ENCODE measurements around the gene HIP1R.

HIP1R gene

DNA sequence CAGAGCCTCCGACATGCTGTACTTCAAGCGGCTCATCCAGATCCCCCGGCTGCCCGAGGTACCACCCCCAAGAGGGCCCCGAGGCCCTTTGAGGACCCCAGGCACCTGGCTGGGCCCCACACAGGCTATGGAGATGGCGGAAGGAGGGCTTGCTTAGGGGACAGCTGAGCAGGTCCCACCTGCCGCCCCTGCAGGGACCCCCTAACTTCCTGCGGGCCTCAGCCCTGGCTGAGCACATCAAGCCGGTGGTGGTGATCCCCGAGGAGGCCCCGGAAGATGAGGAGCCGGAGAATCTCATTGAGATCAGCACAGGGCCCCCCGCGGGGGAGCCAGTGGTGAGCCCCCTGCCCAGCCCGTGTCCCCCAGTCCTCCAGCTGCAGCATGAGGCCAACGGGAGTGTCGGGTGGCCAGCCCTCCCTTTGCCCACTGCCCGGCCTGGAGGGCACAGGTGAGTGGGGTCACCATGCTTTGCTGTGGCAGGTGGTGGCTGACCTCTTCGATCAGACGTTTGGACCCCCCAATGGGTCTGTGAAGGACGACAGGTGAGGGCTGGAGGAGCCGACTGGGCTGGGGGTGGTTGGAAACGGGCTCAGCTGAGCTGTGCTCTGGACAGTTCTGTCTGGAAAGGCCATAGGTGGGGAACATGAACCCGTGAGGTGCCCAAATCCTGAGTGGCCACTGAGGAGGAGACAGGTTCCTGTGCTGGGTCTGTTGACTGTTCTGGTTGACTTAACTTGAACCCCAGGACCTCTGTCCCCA lies 20.0 kb downstream of the HIP1R start (continued):
- TF ChIP-seq, protein P1, sequence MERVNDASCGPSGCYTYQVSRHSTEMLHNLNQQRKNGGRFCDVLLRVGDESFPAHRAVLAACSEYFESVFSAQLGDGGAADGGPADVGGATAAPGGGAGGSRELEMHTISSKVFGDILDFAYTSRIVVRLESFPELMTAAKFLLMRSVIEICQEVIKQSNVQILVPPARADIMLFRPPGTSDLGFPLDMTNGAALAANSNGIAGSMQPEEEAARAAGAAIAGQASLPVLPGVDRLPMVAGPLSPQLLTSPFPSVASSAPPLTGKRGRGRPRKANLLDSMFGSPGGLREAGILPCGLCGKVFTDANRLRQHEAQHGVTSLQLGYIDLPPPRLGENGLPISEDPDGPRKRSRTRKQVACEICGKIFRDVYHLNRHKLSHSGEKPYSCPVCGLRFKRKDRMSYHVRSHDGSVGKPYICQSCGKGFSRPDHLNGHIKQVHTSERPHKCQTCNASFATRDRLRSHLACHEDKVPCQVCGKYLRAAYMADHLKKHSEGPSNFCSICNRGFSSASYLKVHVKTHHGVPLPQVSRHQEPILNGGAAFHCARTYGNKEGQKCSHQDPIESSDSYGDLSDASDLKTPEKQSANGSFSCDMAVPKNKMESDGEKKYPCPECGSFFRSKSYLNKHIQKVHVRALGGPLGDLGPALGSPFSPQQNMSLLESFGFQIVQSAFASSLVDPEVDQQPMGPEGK (CRISPR knock-in tag; IDR thresholded peaks at IDR 0.05; ENCODE audit: borderline replicate concordance) = no peak
- TF ChIP-seq ZNF8 (CRISPR knock-in tag; IDR thresholded peaks at IDR 0.05) (no peak), ZNF565 (CRISPR knock-in tag; conservative IDR thresholded peaks at IDR 0.05; ENCODE audit: low read depth) (no peak)
- TF ChIP-seq, protein P2, sequence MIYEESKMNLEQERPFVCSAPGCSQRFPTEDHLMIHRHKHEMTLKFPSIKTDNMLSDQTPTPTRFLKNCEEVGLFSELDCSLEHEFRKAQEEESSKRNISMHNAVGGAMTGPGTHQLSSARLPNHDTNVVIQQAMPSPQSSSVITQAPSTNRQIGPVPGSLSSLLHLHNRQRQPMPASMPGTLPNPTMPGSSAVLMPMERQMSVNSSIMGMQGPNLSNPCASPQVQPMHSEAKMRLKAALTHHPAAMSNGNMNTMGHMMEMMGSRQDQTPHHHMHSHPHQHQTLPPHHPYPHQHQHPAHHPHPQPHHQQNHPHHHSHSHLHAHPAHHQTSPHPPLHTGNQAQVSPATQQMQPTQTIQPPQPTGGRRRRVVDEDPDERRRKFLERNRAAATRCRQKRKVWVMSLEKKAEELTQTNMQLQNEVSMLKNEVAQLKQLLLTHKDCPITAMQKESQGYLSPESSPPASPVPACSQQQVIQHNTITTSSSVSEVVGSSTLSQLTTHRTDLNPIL (CRISPR knock-in tag; IDR thresholded peaks at IDR 0.05; ENCODE audit: low read depth) = no peak

DNA sequence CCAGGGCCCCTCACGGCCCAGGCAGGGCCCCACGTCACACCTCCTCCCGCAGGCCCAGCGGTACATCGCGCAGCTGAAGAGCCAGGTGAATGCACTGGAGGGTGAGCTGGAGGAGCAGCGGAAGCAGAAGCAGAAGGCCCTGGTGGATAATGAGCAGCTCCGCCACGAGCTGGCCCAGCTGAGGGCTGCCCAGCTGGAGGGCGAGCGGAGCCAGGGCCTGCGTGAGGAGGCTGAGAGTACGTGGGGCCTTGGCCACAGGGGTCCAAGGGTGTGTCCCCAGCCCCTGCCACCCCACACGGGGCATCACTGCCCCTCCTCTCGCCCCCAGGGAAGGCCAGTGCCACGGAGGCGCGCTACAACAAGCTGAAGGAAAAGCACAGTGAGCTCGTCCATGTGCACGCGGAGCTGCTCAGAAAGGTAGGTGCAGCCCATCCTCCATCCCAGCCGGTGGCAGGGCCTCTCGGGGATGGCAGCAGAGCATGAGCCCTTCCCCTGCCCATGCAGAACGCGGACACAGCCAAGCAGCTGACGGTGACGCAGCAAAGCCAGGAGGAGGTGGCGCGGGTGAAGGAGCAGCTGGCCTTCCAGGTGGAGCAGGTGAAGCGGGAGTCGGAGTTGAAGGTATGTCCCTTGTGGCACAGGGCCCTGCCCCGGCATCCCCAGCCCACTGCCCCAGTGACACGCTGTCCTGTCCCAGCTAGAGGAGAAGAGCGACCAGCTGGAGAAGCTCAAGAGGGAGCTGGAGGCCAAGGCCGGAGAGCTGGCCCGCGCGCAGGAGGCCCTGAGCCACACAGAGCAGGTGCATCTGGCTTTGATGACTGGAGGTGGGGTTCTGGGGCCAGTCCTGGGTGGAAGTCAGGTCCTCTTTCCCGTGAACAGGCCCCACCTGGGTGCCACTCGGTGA lies 20.9 kb downstream of the HIP1R start:
- no peak for ATAC-seq
- TF ChIP-seq TCF4 (CRISPR knock-in tag; IDR thresholded peaks at IDR 0.05; ENCODE audit: borderline replicate concordance) (no peak), ZFP30 (CRISPR knock-in tag; IDR thresholded peaks at IDR 0.05) (no peak), ZFP3 (CRISPR knock-in tag; IDR thresholded peaks at IDR 0.05) (no peak), ESRRG (CRISPR knock-in tag; IDR thresholded peaks at IDR 0.05) (no peak), ZC3H10 (CRISPR knock-in tag; IDR thresholded peaks at IDR 0.05) (no peak), ARNTL (CRISPR knock-in tag; IDR thresholded peaks at IDR 0.05; ENCODE audit: borderline replicate concordance, low read depth) (no peak), GLIS3 (CRISPR knock-in tag; IDR thresholded peaks at IDR 0.05) (no peak), CSDC2 (CRISPR knock-in tag; IDR thresholded peaks at IDR 0.05) (no peak), ZNF565 (CRISPR knock-in tag; conservative IDR thresholded peaks at IDR 0.05; ENCODE audit: low read depth) (no peak), ZNF70 (CRISPR knock-in tag; IDR thresholded peaks at IDR 0.05) (no peak), TOX (CRISPR knock-in tag; IDR thresholded peaks at IDR 0.05; ENCODE audit: borderline replicate concordance) (no peak), ISL1 (CRISPR knock-in tag; IDR thresholded peaks at IDR 0.05) (no peak), SNAI2 (CRISPR knock-in tag; IDR thresholded peaks at IDR 0.05) (no peak), ZNF8 (CRISPR knock-in tag; IDR thresholded peaks at IDR 0.05) (no peak), PPARA (CRISPR knock-in tag; IDR thresholded peaks at IDR 0.05; ENCODE audit: borderline replicate concordance) (no peak)
- TF ChIP-seq, protein P2 (CRISPR knock-in tag; IDR thresholded peaks at IDR 0.05; ENCODE audit: low read depth) = no peak
- TF ChIP-seq, protein P1 (CRISPR knock-in tag; IDR thresholded peaks at IDR 0.05; ENCODE audit: borderline replicate concordance) = no peak
- TF ChIP-seq, protein P3, sequence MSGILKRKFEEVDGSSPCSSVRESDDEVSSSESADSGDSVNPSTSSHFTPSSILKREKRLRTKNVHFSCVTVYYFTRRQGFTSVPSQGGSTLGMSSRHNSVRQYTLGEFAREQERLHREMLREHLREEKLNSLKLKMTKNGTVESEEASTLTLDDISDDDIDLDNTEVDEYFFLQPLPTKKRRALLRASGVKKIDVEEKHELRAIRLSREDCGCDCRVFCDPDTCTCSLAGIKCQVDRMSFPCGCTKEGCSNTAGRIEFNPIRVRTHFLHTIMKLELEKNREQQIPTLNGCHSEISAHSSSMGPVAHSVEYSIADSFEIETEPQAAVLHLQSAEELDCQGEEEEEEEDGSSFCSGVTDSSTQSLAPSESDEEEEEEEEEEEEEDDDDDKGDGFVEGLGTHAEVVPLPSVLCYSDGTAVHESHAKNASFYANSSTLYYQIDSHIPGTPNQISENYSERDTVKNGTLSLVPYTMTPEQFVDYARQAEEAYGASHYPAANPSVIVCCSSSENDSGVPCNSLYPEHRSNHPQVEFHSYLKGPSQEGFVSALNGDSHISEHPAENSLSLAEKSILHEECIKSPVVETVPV (CRISPR knock-in tag; IDR thresholded peaks at IDR 0.05) = no peak

DNA sequence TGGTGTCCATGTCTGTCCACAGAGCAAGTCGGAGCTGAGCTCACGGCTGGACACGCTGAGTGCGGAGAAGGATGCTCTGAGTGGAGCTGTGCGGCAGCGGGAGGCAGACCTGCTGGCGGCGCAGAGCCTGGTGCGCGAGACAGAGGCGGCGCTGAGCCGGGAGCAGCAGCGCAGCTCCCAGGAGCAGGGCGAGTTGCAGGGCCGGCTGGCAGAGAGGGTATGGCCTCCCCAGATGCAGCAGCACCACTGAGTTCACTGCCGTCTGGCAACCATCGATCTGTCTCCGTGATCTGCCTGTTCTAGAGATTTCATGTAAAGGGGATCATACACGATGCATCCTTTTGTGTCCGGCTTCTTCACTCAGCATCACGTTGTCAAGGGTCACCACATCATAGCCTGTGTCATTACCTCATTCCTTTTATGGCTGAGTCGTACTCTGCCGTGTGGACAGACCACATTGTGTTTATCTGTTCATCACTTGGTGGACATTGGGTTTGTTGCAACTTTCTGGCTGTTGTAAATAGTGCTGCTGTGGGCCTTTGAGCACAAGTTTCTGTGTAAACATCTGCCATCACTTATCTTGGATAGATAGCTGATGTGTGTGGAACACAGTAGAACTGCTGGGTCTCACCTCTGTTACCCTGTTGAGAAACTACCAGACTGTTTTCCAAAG lies 21.9 kb downstream of the HIP1R start:
- ATAC-seq = no peak
- TF ChIP-seq ZNF565 (CRISPR knock-in tag; conservative IDR thresholded peaks at IDR 0.05; ENCODE audit: low read depth) = no peak
